LNCAP (cell line): ENCODE measurements around the gene LENG1.

Source experiments
- CTCF ChIP-seq: fragments of 450-650 bp; IDR thresholded peaks from 2 replicates; pipeline ENCODE4 v1.5.1; 2017; ENCODE audit warnings: mild to moderate bottlenecking

Gene LENG1

GRCh38 chr19:54128796-54129616 is 30.5 kb downstream of the LENG1 start:
- TF ChIP-seq CTCF = no peak

- TF ChIP-seq CTCF = no peak
These were observed 31.1 kb downstream of the LENG1 start for GRCh38 chr19:54128441-54128725.

DNA sequence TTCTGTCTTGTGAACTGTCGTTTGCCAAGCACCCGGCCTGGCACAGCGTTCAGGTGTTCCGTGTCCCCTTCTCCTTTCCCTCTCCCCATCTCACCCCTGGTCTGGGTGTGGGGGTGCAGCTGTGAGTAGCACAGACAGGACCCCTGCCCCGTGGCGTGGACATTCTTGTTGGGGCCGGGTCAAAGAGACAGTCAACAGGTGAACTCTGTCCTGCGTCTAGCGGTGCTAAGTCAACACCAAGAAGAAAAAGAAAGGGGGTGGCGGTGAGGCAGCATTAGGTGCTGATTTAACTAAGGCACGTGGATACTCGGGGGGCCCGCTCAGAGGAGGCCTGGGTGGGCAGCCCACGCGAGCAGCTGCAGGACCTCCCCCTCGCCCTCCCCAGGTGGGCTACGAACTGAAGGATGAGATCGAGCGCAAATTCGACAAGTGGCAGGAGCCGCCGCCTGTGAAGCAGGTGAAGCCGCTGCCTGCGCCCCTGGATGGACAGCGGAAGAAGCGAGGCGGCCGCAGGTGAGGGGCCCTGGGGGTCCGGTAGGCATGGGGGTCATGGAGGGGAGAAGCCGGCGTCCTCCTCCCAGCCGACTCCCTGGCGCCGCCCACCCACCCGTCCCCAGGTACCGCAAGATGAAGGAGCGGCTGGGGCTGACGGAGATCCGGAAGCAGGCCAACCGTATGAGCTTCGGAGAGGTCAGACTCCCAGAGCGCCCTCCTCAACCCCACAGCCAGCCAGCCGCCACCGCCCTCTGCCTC is 31.7 kb downstream of the LENG1 start:
- TF ChIP-seq CTCF = no peak

- no peak for TF ChIP-seq CTCF
These were observed 33.8 kb downstream of the LENG1 start for GRCh38 chr19:54125713-54126112.

- TF ChIP-seq CTCF = no peak
These were observed 35.1 kb downstream of the LENG1 start for GRCh38 chr19:54124393-54124792.

DNA sequence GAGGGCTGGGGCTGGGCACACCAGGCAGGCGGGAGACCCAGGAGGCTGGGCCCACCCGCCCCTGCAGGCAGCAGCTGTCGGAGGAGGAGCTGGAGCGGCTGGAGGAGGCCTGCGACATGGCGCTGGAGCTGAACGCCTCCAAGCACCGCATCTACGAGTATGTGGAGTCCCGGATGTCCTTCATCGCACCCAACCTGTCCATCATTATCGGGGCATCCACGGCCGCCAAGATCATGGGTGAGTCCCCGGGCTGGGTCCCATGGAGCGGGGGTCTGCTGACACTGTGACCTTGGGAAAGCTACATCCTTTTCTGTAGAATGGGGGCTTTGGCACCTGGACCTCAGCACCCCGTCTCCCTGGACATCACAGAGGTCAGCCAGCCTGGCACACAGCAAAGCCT is 35.8 kb downstream of the LENG1 start:
- no peak for TF ChIP-seq CTCF

- no peak for TF ChIP-seq CTCF
These were observed 38.3 kb downstream of the LENG1 start for GRCh38 chr19:54121259-54121658.
